A673 (cell line): Measurements from ENCODE around the gene EDEM3. TPM values are rescaled to one million over a fixed set of nuclear protein-coding genes. Genes with fewer than 3 reads are reported as not detected.

ENCODE experiments used
- BruUV-seq: library from RNA; stranded (reverse); fragments of 400-500 nt; replicated peaks from 2 replicates; lab custom pipeline; 2021; lab: Mats Ljungman, UMichigan
- CTCF ChIA-PET: fragments of 300-600 bp; sonication (Branson Sonifier 250); formaldehyde crosslinking; loops from one replicate; lab custom pipeline; 2022; ENCODE audit warnings: antibody characterized with exemption; lab: Charles Lee
- POLR2A ChIA-PET: fragments of 300-600 bp; sonication (Branson Sonifier 250); formaldehyde crosslinking; loops from one replicate; lab custom pipeline; 2022; ENCODE audit warnings: antibody characterized with exemption; ENCODE audit not compliant: low non-redundant PET; lab: Charles Lee
- DNase-seq: peaks from one replicate; pipeline ENCODE4 v3.0.0-alpha.2; 2015; ENCODE audit warnings: low spot score
- H3K27ac ChIP-seq: fragments of 200-600 bp; sonication (generic); 2 replicates; pipeline ENCODE4 v1.5.1; 2016; ENCODE audit warnings: mixed run types, low read depth, mild to moderate bottlenecking, mixed read lengths, antibody characterized with exemption, low read length; ENCODE audit not compliant: poor library complexity, severe bottlenecking
- H3K27me3 ChIP-seq: fragments of 200-600 bp; sonication (generic); replicated peaks from 2 replicates; pipeline ENCODE4 v1.6.1; 2017; ENCODE audit warnings: mixed run types, low read depth, mild to moderate bottlenecking, mixed read lengths, antibody characterized with exemption, low read length; ENCODE audit not compliant: insufficient read depth, poor library complexity
- H3K36me3 ChIP-seq: fragments of 200-600 bp; sonication (generic); 2 replicates; pipeline ENCODE4 v1.6.1; 2016; ENCODE audit warnings: mixed run types, mild to moderate bottlenecking, mixed read lengths, antibody characterized with exemption, low read length; ENCODE audit not compliant: insufficient read depth, poor library complexity, severe bottlenecking
- H3K4me1 ChIP-seq: fragments of 200-600 bp; sonication (generic); 2 replicates; pipeline ENCODE4 v1.6.1; 2017; ENCODE audit warnings: mixed run types, mild to moderate bottlenecking, mixed read lengths, antibody characterized with exemption, low read length; ENCODE audit not compliant: insufficient read depth, poor library complexity, severe bottlenecking
- H3K4me3 ChIP-seq: fragments of 200-600 bp; sonication (generic); 2 replicates; pipeline ENCODE4 v1.5.1; 2016; ENCODE audit warnings: low read depth, mixed run types, mild to moderate bottlenecking, mixed read lengths, low read length; ENCODE audit not compliant: poor library complexity, severe bottlenecking
- H3K9me3 ChIP-seq: fragments of 200-600 bp; sonication (generic); 2 replicates; pipeline ENCODE4 v1.6.1; 2016; ENCODE audit warnings: mixed run types, low read depth, mild to moderate bottlenecking, mixed read lengths, antibody characterized with exemption, low read length; ENCODE audit not compliant: poor library complexity, severe bottlenecking
- CTCF ChIP-seq: fragments of 300-800, 200-600 bp; sonication (generic); conservative IDR thresholded peaks from 2 replicates; pipeline ENCODE4 v1.5.1; 2017; ENCODE audit warnings: low read depth, mild to moderate bottlenecking, antibody characterized with exemption, low read length, moderate library complexity, mixed read lengths
- EZH2 ChIP-seq: fragments of 200-600 bp; sonication (generic); IDR thresholded peaks from 2 replicates; pipeline ENCODE4 v1.6.1; 2017; ENCODE audit warnings: borderline replicate concordance, low read depth, mild to moderate bottlenecking, mixed read lengths, antibody characterized with exemption, low read length; ENCODE audit not compliant: poor library complexity, severe bottlenecking
- intact Hi-C: fragments of 100-400 bp; cut with micrococcal nuclease; formaldehyde crosslinking; loops from one replicate; pipeline ENCODE4 v1.10.0; 2022; ENCODE audit not compliant: unreplicated experiment
- total RNA-seq: library from RNA; stranded (reverse); gene quantifications from 2 replicates; pipeline ENCODE4 v1.2.3, GENCODE V29; 2021

The EDEM3 gene
- total RNA-seq, 1 experiment from 2014 or later, result 24.3 TPM

- intact Hi-C loops, result no loop called here
- H3K27ac ChIP-seq, result no peak overlapping the region
- BruUV-seq, result no TSS peak
- TF ChIP-seq CTCF, result no peak
- TF ChIP-seq EZH2, result no peak
- no peak overlapping the region for H3K4me3 ChIP-seq
- no peaks in the 10 kb centered on the region for H3K27me3 ChIP-seq
- H3K36me3 ChIP-seq, result no peaks in the 10 kb centered on the region
- DNase-seq, result no peak
- ChIA-PET POLR2A (interaction anchor here (0.7 kb wide), 1 partner anchor 334 kb away, joined by 10 read pairs; no protein-coding TSS in a partner anchor), CTCF (interaction anchor here (0.5 kb wide), 1 partner anchor 15 kb away, joined by 4 read pairs; no protein-coding TSS in a partner anchor)
- no peaks in the 10 kb centered on the region for H3K9me3 ChIP-seq
- H3K4me1 ChIP-seq, result peaks cover 27% of the 10 kb centered on the region
These were observed 36.9 kb upstream of the EDEM3 start for GRCh38 chr1:184791550-184791900.

- H3K9me3 ChIP-seq, result no peaks in the 10 kb centered on the region
- no peaks in the 10 kb centered on the region for H3K27me3 ChIP-seq
- H3K4me1 ChIP-seq, result peaks cover 27% of the 10 kb centered on the region
- CTCF ChIA-PET, result interaction anchor here (0.5 to 0.6 kb wide), 2 partner anchors 13 to 14 kb away, joined by 3 to 4 read pairs; no protein-coding TSS in a partner anchor
- DNase-seq, result no peak
- no peak overlapping the region for H3K4me3 ChIP-seq
- no peak for TF ChIP-seq CTCF
- TF ChIP-seq EZH2, result no peak
- intact Hi-C loops, result no loop called here
- no TSS peak for BruUV-seq
- H3K27ac ChIP-seq, result no peak overlapping the region
- no peaks in the 10 kb centered on the region for H3K36me3 ChIP-seq
- POLR2A ChIA-PET, result interaction anchor here (0.7 kb wide), 1 partner anchor 334 kb away, joined by 10 read pairs; no protein-coding TSS in a partner anchor
These were observed 36.2 kb upstream of the EDEM3 start for GRCh38 chr1:184790642-184791549.

- TF ChIP-seq EZH2, result no peak
- TF ChIP-seq CTCF, result no peak
- DNase-seq, result no peak
- ChIA-PET CTCF (no interaction called here), POLR2A (no interaction called here)
- Histone ChIP-seq H3K36me3 (no peaks in the 10 kb centered on the region), H3K9me3 (no peaks in the 10 kb centered on the region), H3K4me1 (peaks cover 27% of the 10 kb centered on the region), H3K4me3 (no peak overlapping the region), H3K27ac (no peak overlapping the region), H3K27me3 (no peaks in the 10 kb centered on the region)
- BruUV-seq, result no TSS peak
- intact Hi-C loops, result no loop called here
These were observed 35.2 kb upstream of the EDEM3 start for GRCh38 chr1:184789884-184790283.
